ENCODE measurements around the gene PTEN.

PTEN gene

GRCh38 chr10:87983716-87984115 is 120.3 kb downstream of the PTEN start:
- H3K4me1 Mint-ChIP-seq (ENCODE audit: low read depth), result peaks cover 8% of the 10 kb centered on the region
- no peaks in the 10 kb centered on the region for H3K27me3 Mint-ChIP-seq
- no peaks in the 10 kb centered on the region for H3K36me3 Mint-ChIP-seq (ENCODE audit: low read depth)
- H3K27ac Mint-ChIP-seq, result no peak overlapping the region
- H3K4me3 Mint-ChIP-seq, result no peak overlapping the region
- H3K9me3 Mint-ChIP-seq, result no peaks in the 10 kb centered on the region
- DNase-seq, result no peak

- no peak overlapping the region for H3K4me3 Mint-ChIP-seq
- no peaks in the 10 kb centered on the region for H3K27me3 Mint-ChIP-seq
- DNase-seq, result no peak
- no peaks in the 10 kb centered on the region for H3K9me3 Mint-ChIP-seq
- H3K4me1 Mint-ChIP-seq (ENCODE audit: low read depth), result peaks cover 8% of the 10 kb centered on the region
- H3K27ac Mint-ChIP-seq, result no peak overlapping the region
- no peaks in the 10 kb centered on the region for H3K36me3 Mint-ChIP-seq (ENCODE audit: low read depth)
These were observed 123.8 kb downstream of the PTEN start for GRCh38 chr10:87987206-87987605.

GRCh38 chr10:87991946-87992345 is 128.5 kb downstream of the PTEN start:
- no peaks in the 10 kb centered on the region for H3K36me3 Mint-ChIP-seq (ENCODE audit: low read depth)
- no peak for DNase-seq
- no peak overlapping the region for H3K4me3 Mint-ChIP-seq
- peaks cover 9% of the 10 kb centered on the region for H3K4me1 Mint-ChIP-seq (ENCODE audit: low read depth)
- H3K27ac Mint-ChIP-seq, result no peak overlapping the region
- no peaks in the 10 kb centered on the region for H3K9me3 Mint-ChIP-seq
- no peaks in the 10 kb centered on the region for H3K27me3 Mint-ChIP-seq

DNA sequence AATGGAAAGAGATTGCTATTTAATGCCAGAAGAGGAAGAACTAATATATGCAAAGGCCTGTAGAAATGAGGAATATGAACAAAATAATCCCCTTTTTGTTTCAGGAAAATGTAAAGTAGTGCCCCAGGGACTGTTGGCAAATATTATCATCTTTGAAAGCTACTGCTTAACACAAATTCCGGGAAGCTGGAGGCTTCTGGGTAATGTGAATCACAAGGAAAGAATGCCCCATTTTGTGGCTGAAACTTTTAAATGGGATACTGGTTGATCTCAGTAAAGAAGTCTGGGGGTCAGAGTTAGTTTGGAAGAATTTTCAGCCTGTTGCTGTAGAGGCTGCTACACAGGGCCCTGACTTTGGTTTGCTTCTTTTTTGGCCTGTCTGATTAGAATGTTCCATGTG is 141.0 kb downstream of the PTEN start:
- no peak overlapping the region for H3K27ac Mint-ChIP-seq
- no peaks in the 10 kb centered on the region for H3K4me1 Mint-ChIP-seq (ENCODE audit: low read depth)
- no peaks in the 10 kb centered on the region for H3K27me3 Mint-ChIP-seq
- no peak overlapping the region for H3K4me3 Mint-ChIP-seq
- no peak for DNase-seq
- no peaks in the 10 kb centered on the region for H3K36me3 Mint-ChIP-seq (ENCODE audit: low read depth)
- H3K9me3 Mint-ChIP-seq, result no peaks in the 10 kb centered on the region

DNA sequence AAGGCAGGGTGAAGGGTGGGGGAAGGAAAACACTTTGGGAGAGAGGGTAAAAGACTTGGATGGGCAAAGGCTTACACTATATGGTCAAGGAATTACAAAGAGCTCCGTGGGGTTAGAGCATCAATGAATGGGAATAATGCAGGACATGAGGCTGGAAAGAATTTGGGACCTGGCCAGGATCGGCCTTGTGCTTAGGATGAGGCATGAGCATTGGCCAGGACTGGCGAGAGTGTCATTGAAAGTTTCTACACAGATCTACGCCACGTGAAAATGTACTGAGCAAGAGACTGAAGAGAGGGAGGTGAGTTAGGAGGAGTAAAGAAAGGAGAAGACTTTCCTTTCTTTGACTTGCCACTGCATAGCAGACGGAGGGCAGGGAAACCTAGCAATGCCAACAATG is 142.8 kb downstream of the PTEN start:
- Mint-ChIP-seq H3K36me3 (ENCODE audit: low read depth) (no peaks in the 10 kb centered on the region), H3K4me3 (no peak overlapping the region), H3K27me3 (no peaks in the 10 kb centered on the region), H3K4me1 (ENCODE audit: low read depth) (no peaks in the 10 kb centered on the region), H3K9me3 (peaks cover 5% of the 10 kb centered on the region), H3K27ac (no peak overlapping the region)
- no peak for DNase-seq

- Mint-ChIP-seq H3K4me3 (no peak overlapping the region), H3K4me1 (ENCODE audit: low read depth) (no peaks in the 10 kb centered on the region), H3K27me3 (no peaks in the 10 kb centered on the region), H3K27ac (no peak overlapping the region), H3K36me3 (ENCODE audit: low read depth) (no peaks in the 10 kb centered on the region), H3K9me3 (peaks cover 11% of the 10 kb centered on the region)
- DNase-seq, result no peak
These were observed 145.5 kb downstream of the PTEN start for GRCh38 chr10:88008866-88009470.

GRCh38 chr10:88012641-88013040 is 149.2 kb downstream of the PTEN start:
- Mint-ChIP-seq H3K27me3 (no peaks in the 10 kb centered on the region), H3K36me3 (ENCODE audit: low read depth) (no peaks in the 10 kb centered on the region), H3K4me1 (ENCODE audit: low read depth) (no peaks in the 10 kb centered on the region), H3K9me3 (peaks cover 11% of the 10 kb centered on the region), H3K27ac (no peak overlapping the region), H3K4me3 (no peak overlapping the region)
- no peak for DNase-seq

- no peak overlapping the region for H3K27ac Mint-ChIP-seq
- no peaks in the 10 kb centered on the region for H3K27me3 Mint-ChIP-seq
- peaks cover under 1% of the 10 kb centered on the region for H3K4me1 Mint-ChIP-seq (ENCODE audit: low read depth)
- H3K9me3 Mint-ChIP-seq, result no peaks in the 10 kb centered on the region
- DNase-seq, result no peak
- no peaks in the 10 kb centered on the region for H3K36me3 Mint-ChIP-seq (ENCODE audit: low read depth)
- no peak overlapping the region for H3K4me3 Mint-ChIP-seq
These were observed 154.4 kb downstream of the PTEN start for GRCh38 chr10:88017781-88018180.

DNA sequence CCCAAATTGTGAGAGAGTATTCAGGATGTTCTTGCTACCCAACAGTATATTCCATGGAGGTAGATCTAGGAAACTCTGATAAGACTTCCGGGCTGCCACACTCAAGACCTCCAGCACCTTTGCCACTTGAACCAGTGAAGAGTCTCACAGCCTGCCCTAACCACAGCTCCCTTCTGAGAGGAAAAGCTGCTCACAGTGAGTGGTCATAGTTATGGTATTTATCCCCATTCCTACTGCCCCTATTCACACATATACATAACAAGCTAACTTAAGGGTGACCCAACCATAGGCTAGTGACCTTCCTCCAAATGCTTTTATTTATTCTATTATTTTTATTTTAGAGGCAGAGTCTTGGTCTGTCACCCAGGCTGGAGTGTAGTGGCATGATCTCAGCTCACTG is 156.3 kb downstream of the PTEN start:
- Mint-ChIP-seq H3K36me3 (ENCODE audit: low read depth) (no peaks in the 10 kb centered on the region), H3K27ac (no peak overlapping the region), H3K9me3 (peaks cover 3% of the 10 kb centered on the region), H3K27me3 (no peaks in the 10 kb centered on the region), H3K4me1 (ENCODE audit: low read depth) (peaks cover 3% of the 10 kb centered on the region), H3K4me3 (no peak overlapping the region)
- no peak for DNase-seq
